ENCODE data around the gene POMGNT2.

Gene POMGNT2

DNA sequence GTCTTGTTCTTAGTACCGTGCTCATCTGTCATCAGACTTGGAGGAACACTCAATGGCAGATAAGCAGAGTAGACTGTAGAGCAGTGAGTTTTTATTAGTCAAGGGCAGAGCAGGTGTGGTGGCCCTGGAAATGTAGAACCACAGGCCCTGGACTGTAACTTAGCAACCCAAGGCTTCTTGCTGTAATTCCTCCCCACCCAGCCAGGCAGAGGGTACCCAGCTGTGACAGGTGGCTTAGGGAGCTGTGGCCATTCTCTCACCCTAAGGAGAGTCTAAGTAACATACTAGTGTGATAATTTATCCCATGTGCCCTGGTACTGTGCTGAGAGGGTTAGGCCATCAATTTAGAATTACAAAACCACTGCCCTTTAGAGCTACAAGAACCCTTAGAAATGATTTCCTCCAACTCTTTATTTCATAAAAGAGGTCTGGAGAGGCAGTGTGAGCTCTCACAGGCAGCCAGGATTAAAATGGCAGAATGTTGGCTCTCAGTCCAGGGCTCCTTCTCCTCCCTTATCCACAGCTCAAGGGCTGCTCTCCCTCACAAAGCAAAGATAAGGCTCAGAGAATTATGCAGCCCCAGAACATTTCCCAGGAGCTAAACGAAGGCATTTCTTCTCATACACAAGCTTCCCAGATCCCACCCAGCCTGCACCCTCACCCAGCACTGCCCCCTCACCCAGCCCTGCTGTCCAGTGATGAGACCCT is 3.0 kb downstream of the POMGNT2 start:
- DNase-seq (ENCODE audit: low read depth) = no peak

DNA sequence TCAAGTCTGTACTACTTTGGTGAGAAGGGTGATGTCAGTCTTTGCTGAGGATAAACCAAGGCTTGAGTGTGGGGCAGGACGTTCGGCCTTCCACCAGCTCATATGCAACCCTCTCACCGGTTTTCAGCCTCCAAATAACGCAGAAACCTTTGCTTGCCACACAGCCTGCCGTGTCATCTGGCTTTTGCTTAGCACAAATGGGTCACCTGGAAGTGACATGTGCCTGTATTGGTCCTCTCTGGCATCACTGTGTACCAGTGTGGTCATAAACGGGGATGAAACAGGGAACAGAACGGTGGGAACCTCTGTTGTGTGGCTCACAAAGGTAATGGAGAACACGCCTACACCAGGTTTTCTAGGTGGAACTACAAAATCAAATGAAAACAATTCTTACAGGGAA is 7.1 kb downstream of the POMGNT2 start:
- DNase-seq (ENCODE audit: low read depth) = no peak

DNA sequence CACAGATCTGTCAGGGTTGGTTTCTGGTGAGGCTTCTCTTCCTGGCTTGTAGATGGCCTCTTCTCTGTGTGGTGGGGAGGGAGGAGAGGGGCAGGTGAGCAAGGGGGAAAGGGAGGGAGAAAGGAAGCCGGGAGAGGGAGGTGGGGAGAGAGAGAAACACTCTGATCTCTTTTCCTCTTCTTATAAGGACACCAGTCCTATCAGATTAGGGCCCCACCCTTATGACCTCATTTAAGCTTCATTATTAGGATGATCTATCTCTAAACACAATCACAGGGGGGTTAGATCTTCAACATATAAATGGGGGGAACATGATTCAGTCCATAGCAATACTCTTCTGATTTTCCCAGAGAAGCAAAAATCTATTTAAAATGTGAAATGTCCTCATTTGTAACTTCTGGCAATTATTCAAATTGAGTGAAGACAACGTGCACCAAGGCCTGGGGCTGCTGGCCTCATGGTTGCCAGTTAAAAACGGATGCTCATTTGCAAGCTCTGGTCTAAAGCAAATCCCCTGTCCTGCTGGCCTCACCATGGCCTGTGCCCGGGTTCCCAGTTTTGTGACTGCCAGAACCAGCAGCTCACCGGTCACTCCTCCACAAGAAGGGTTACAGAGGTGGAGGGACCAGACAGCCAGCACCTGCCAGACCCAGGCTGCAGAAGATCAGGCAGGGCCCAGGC is 8.3 kb downstream of the POMGNT2 start:
- DNase-seq (ENCODE audit: low read depth) = no peak

DNA sequence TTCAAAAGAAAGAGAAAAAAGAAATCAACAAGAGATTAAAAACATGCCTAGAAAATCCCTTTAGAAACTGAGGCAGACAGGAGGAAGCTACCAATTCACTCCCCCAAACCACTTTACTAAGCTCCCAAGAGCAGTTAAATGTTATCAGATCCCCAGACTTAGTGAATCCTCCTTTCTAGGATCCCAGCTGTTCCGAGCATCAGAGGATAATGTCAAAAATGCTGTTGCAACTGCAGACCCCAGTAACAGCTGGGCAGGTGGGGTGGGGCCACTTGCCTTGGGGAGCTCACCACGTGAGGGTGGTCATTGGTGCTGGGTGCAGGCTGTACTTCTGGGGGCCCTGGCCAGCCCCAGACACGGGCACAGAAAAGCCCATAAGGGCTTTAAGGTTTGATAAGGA is 9.1 kb downstream of the POMGNT2 start:
- no peak for DNase-seq (ENCODE audit: low read depth)

DNA sequence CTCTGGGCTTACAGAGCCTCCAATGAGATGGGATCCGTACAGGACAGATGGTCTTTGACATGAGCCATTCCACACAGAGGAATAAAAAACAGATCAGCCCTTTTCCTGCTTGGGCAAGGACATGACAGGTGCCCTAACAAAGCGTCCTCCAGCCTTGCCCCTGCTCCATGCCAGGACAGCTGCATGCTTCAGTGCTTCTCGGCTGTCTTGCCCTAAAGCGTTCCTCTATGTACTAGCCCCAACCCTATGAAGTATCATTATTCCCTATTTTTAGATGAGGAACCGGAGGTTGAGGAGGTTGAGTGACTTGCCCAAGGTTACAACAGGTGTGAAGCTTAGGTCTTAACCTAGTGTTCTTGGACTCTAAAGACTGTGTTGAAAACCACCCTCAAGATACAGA is 10.5 kb downstream of the POMGNT2 start:
- DNase-seq (ENCODE audit: low read depth) = no peak

DNA sequence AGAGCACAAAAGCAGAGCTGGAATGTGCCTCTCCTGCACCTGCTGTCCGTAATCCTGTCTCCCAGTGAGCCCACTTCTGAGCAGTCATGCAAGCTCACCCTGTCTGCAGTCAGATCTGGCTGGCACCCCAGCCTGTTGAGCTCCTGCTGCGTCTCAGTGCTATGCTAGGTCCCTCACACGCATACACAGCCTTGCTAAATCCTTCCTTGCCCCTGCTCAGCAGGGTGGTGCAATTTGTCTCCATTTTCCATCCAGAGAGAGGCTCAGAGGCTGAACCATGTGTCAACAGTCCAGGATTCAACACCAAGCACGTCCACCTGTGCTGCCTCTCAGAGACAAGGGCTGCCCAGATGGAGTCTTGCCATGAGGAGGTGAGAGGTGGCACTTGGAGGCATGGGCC is 11.0 kb downstream of the POMGNT2 start:
- no peak for DNase-seq (ENCODE audit: low read depth)

DNA sequence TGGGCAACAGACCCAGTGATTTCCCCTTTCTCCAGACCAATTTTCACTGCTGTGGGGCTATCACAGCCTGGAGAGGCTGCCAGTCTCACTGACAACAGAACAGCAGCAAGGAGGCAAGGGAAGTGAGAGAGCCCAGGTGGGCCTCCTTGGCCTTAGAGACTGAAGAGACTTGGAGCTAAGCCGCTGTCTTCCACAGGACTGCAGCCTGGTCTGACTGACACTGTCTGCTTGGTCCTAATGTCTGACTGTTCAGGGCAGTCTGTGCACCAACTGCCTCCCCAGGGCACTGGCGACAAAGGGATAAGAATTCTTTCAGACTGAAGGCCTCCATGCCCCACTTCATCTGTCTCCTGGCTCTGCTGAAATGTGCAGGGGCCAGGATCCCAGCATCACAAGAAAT is 11.5 kb downstream of the POMGNT2 start:
- no peak for DNase-seq (ENCODE audit: low read depth)

DNA sequence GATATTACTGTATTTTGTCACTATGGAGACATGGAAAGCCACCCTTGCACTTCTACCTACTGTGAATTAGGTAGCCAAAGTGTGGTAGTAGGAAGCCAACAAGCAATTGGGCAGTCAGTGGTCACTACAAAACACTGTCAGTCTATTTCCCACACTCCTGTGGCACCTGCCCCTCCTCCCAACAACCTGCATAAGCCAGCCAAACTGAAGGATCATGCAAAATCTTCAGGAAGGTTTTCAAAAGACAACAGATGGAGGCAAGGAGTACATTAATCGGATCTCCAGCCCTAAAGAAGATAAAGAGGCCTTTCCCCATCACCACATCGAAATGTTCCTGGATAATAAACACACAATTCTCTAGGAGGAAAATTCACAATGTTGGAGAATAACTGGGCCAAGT is 11.9 kb downstream of the POMGNT2 start:
- no peak for DNase-seq (ENCODE audit: low read depth)

DNA sequence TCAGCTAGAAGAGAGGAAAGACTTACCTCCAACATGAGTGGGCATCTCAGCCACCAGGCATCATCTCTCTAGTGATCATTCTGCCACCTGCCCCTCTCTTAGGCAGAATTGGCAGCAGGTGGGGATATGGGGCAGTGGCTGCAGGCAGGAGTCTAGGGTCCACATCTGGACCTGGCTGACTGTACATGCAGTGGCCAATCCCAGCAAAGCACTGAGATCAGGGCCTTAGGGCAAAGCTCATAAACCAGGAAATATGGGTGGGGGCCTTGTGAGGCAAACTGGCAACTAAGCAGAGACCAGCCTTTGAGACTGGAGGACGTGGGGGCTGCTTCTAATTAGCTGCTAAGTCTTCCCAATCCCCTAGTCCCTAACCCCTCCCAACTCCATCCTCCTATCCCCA is 12.9 kb downstream of the POMGNT2 start:
- DNase-seq (ENCODE audit: low read depth) = no peak

DNA sequence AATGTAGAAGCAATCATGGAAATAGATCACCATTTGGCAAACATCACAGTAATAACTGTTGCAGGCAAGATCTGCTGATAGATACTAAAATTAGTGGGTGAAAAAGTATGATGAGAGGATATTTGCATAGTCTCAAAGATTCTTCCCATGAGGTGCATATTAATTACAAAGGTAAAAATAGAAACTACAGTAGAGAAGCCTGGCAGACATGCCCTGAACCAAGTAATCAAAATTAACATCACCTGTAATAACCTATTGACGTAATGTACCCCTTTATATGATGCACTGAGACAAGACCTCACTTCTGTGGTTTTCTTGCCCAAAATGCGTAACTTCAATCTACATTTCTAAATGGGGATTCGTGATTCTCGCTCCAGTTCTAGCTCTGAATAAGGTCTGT is 14.4 kb downstream of the POMGNT2 start:
- DNase-seq (ENCODE audit: low read depth) = no peak

DNA sequence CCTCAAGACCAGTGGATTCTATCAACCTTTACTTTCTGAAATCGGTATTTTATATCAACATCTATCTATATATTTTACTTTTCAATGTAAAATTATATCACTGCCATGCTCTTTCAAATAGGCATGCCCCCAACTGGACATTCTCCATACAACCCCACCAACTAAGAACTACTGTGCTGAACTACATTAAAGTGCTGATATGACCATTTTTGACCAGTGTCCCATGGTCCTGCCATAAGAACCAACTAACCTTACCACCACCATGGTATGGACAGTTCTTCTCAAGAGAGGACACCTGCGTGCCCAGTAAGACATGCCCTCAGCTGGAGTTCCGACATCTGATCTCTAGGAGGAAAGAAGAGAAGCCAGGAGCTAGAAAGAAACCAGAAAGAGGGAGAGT is 15.6 kb downstream of the POMGNT2 start:
- DNase-seq (ENCODE audit: low read depth) = no peak

DNA sequence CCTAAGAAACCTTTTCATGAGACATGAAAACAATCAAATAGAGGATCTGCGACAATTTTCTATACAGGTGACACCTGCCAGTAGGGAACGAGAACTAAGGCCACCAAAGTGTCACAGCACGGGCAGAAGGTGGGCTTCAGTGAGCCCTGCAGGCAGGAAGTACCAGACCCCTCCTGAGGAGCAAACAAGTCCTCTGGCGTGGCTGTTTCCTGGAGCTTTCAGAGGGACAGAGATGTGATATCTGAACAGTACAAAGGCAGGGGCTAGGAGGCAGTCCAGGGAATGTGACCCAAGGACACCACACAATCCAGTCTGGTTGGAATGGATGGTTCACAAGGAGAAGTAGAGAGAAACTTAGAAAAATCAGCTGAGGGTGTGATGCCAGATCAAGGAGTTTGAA is 16.8 kb downstream of the POMGNT2 start:
- DNase-seq (ENCODE audit: low read depth) = no peak

DNA sequence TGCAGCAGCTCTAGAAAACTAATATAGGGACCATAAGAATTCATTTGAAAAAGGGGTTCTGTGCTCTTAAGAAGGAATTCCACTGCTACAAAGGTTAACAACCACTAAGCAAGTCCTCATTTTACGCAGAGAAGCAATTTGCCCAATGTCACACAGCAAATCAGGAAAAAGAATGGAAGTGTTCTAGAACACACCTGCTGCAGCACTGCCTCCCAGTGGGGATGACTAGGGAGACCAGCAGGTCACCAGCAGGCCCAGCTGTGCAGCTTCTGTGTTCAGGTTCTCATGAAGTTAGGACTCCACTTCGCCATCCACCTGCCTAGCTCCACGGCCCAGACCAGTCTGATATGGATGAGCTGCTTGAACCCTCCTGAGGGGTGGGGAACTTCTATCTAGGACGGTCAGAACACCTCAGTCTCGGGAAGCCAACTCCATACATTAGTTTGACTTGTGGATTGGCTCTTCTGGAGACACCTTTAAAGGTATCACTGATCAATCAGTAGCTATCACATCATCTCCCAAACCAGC is 18.6 kb downstream of the POMGNT2 start:
- DNase-seq (ENCODE audit: low read depth) = no peak

DNA sequence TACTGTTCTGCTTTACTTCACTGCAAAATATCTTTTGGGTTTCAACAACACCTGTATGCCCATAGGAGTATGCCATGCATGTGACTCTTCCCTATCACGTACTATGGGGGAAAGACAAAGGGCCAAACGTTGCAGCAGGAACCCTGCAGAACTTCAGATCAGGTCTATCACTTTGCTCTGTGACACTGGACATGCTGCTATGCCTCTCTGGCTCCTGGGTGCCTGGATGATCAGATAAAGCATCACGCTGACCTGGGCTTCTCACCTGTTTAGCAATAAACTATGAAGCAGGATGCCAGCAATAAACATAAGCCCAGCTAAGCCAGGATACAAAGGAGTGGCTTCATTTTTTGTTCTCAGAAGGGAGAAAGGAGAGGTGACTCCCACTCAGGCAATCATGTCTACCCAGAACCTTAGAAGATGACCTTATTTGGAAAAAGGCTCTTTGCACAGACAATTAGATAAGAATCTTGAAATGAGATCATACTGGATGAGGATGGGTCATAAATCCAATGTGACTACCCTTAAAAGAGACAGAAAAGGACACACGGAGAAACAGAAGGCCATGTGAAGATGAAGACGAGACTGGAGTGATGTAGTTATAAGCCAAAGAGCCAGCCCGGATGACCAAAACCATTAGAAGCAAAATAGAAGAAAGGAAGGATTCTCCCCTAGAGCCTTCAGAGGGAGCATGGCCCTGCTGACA is 19.3 kb downstream of the POMGNT2 start:
- no peak for DNase-seq (ENCODE audit: low read depth)

DNA sequence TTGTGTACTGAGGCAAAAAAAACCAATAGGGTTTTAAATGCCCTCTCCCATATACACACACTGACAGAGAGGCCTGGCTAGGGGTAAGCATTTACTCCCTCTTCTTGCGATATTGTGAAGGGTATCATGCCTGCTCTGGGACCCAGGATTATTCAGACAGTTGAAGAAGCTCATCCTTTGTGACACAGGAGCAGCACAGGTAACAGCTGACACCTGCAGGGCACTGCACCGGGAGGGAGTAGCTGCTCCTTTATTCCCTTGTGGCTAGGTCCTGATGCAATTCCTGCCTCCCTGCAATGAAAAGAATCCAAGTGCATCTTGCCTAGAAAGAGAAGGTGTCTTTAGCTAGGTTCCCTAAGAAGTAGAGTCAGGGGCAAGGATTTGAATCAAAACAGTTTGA is 23.4 kb downstream of the POMGNT2 start:
- DNase-seq (ENCODE audit: low read depth) = no peak

DNA sequence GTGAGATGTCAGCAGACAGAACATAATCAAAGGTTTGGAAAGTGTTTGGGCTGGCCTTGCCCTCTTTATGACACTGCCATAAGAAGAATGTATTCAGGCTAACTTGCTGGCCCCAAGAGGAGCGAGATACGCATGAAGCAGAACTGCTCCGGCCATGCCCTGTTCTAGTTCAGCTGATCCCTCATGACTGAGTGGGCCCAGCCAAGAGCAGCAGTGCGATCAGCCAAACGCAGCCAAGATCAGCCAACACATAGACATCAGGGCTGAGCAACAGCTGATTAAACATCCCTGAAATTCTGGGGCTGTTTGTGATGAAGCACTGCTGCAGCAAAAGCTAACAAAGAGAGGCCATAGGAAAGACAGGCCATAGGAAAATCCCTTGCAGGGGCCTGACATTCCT is 24.1 kb downstream of the POMGNT2 start:
- DNase-seq (ENCODE audit: low read depth) = no peak

DNA sequence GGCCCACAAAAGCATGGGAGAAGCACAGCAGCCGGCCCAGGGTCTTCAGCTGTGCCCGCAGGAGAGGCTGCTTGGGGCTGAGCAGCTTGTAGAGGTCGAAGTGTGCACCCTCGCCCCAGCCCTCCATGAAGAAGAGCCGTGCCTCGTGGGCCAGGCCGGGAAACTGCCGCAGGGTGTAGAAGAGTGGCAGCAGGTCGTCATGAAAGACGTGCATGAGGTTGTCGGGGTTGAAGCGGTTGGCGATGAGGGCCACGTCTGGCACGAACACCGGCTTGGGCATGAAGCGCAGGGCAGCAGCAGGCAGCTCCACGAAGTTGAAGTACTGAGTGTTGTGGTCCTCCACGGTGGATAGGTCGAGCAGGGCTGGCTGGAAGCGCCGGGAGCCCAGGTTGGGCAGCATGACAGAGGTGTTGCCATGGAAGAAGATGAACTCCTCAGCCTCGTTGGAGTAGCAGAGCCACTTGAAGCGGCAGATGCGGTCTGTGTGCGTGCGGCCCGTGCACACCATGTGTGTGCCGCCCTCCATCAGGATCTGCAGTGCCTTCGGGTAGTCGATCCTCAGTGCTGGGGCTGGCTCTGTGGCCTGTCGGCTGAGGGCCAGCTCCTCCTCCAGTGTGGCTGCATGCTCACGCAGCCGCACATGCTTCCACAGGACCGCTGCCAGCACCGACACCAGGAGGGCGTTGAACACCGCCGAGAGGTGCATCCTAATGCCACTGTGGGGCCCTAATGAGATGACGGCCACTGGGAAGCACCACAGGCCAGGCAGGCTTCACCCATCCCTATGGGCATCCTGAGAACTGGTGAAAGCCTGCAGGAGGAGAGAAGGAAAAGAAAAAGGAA is 24.9 kb downstream of the POMGNT2 start:
- DNase-seq (ENCODE audit: low read depth) = no peak

DNA sequence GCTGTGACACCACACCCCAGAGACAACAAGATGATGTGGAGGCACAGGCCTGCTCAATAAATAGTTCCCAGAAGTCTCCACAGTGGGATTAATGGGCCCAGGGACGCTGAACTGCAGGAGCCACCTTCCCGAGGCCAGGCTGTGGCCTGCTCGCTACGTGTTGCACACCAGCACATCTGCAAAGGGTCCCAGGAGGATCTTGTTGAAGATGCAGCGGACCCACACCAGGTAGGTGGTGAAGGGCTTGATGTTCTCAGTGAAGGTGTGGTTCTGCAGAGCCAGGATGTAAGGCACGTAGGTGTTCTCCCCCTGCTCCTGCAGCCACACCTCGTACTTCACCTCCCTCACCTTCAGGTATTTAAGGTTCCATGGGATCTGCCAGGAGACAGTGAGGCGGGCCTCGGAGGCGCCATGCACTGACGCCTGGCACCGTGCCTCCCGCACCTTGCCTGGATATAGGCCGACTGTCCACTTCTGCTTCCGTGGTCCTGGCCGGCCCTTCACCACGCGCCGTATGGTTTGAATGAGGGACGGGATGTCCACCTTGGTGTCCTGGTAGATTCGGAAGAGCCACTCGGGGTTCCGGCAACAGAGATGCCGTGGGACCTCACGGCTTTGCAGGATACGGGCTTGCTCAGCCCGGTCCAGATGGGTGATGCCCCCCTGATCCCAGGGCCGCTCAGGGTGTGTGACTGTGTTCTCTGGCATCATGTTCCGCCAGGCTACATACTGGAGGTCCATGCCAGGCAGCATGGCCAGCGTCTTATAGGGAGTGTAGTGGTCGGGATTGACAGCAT is 26.1 kb downstream of the POMGNT2 start:
- DNase-seq (ENCODE audit: low read depth) = no peak

DNA sequence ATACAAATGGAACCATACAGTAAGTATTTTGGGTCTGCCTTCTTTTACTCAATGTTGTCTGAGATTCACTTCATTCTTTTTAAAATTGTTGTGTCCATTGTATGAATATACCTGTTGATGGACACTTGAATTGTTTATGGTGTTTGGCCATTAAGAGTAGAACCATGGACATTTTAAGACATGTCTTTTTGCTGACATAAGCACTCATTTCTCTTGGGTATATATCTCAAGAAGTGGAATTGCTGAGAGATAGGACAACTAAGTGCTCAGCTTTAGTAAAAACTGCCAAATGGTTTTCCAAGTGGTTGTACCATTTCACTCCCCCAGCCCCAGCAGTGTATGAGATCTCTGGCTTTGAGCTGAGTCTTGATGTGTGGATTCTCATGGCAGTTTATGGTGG is 28.2 kb downstream of the POMGNT2 start:
- no peak for DNase-seq (ENCODE audit: low read depth)

DNA sequence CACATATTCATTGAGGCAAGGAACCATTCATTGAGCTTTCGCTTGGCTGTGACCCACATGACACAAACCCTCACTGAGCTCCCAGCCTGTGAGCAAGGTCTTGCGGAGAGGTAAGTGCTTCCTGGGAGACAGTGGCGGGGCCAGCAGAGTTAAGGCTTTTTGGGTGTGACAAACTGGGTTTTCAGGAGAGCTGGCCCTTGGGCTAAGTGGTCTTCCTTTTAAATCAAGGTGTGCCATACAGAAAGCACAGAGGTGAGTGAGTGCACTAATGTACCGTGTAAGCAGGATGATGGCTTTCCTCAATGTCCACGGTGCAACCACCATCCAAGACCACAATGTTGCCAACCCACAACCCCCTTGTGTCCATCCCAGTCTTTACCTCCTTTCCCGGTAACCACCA is 28.6 kb downstream of the POMGNT2 start:
- DNase-seq (ENCODE audit: low read depth) = no peak

DNA sequence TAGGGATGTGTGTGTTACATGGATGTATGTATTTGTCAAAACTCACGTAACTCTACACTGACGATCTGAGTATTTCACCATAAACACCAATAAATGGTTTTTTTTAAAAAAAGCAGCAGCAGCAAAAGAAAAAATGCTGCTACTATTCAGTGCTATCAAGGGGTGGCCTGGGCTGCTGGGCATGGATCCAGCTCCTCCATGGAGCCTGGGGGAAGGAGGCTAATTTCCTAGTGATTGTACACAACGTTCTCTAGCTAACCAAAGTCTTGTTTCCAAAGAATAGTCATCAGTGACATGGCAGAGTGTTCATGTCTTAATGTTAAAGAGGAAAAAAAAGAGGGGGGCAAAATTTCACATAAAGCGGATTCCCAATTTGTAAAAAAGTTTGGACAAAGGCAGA is 29.0 kb downstream of the POMGNT2 start:
- DNase-seq (ENCODE audit: low read depth) = no peak

All from fibroblast of the conjunctiva (primary cell).